Parathyroid adenoma (tissue), 2 donors: ENCODE results near the gene PCBP3.

Experiments used
- H2AFZ ChIP-seq: fragments of 300-600 bp; sonication (generic); one replicate; pipeline ENCODE4 v1.7.0; 2017; ENCODE audit warnings: antibody characterized with exemption, mild to moderate bottlenecking
- H3K27ac ChIP-seq: fragments of 300-600 bp; sonication (generic); one replicate; pipeline ENCODE4 v1.7.0; 2017
- H3K27me3 ChIP-seq: fragments of 300-600 bp; sonication (generic); one replicate; pipeline ENCODE4 v1.7.0; 2017; ENCODE audit warnings: low read length; ENCODE audit not compliant: control insufficient read depth, insufficient read depth
- H3K36me3 ChIP-seq: fragments of 300-600 bp; sonication (generic); one replicate; pipeline ENCODE4 v1.7.0; 2017; ENCODE audit warnings: low read length; ENCODE audit not compliant: control insufficient read depth, insufficient read depth
- H3K4me1 ChIP-seq: fragments of 300-600 bp; sonication (generic); one replicate; pipeline ENCODE4 v1.7.0; 2017; ENCODE audit warnings: control low read depth
- H3K4me2 ChIP-seq: fragments of 300-600 bp; sonication (generic); one replicate; pipeline ENCODE4 v1.7.0; 2017; ENCODE audit warnings: low read length
- H3K4me3 ChIP-seq: fragments of 300-600 bp; sonication (generic); one replicate; pipeline ENCODE4 v1.7.0; 2017; ENCODE audit warnings: low read depth, low read length
- H3K79me2 ChIP-seq: fragments of 300-600 bp; sonication (generic); one replicate; pipeline ENCODE4 v1.7.0; 2017; ENCODE audit warnings: control low read depth
- H3K9ac ChIP-seq: fragments of 300-600 bp; sonication (generic); one replicate; pipeline ENCODE4 v1.7.0; 2017; ENCODE audit warnings: mild to moderate bottlenecking
- H3K9me3 ChIP-seq: fragments of 300-600 bp; sonication (generic); one replicate; pipeline ENCODE4 v1.7.0; 2017; ENCODE audit warnings: low read length; ENCODE audit not compliant: control insufficient read depth
- CTCF ChIP-seq: fragments of 300-600 bp; sonication (generic); IDR thresholded peaks from one replicate; pipeline ENCODE4 v1.7.0; 2017; ENCODE audit warnings: antibody characterized with exemption, mild to moderate bottlenecking
- donor health status: primary hyperparathyroidism.

The PCBP3 gene

GRCh38 chr21:45875416-45875760 lies 231.9 kb downstream of the PCBP3 start:
- H2AFZ ChIP-seq = no peak overlapping the region
- H3K4me3 ChIP-seq = no peak overlapping the region
- no peak overlapping the region for H3K4me2 ChIP-seq
- no peaks in the 10 kb centered on the region for H3K4me1 ChIP-seq
- no peaks in the 10 kb centered on the region for H3K36me3 ChIP-seq
- H3K27ac ChIP-seq = no peak overlapping the region
- no peak for TF ChIP-seq CTCF
- H3K79me2 ChIP-seq = no peaks in the 10 kb centered on the region
- H3K9ac ChIP-seq = no peak overlapping the region
- no peaks in the 10 kb centered on the region for H3K27me3 ChIP-seq
- H3K9me3 ChIP-seq = no peaks in the 10 kb centered on the region

- Histone ChIP-seq H3K9me3 (no peaks in the 10 kb centered on the region), H3K9ac (no peak overlapping the region), H3K4me1 (no peaks in the 10 kb centered on the region), H2AFZ (no peak overlapping the region), H3K36me3 (no peaks in the 10 kb centered on the region), H3K4me2 (no peak overlapping the region), H3K79me2 (no peaks in the 10 kb centered on the region), H3K27ac (no peak overlapping the region), H3K27me3 (no peaks in the 10 kb centered on the region), H3K4me3 (no peak overlapping the region)
- TF ChIP-seq CTCF = no peak
Observed at GRCh38 chr21:45875881-45876280, 232.4 kb downstream of the PCBP3 start.

- Histone ChIP-seq H2AFZ (no peak overlapping the region), H3K27ac (no peak overlapping the region), H3K79me2 (no peaks in the 10 kb centered on the region), H3K9me3 (no peaks in the 10 kb centered on the region), H3K9ac (no peak overlapping the region), H3K36me3 (no peaks in the 10 kb centered on the region), H3K4me2 (no peak overlapping the region), H3K4me1 (no peaks in the 10 kb centered on the region), H3K27me3 (no peaks in the 10 kb centered on the region), H3K4me3 (no peak overlapping the region)
- TF ChIP-seq CTCF = no peak
Observed at GRCh38 chr21:45876381-45877170, 233.1 kb downstream of the PCBP3 start.

GRCh38 chr21:45877171-45877438 lies 233.6 kb downstream of the PCBP3 start:
- Histone ChIP-seq H3K9ac (no peak overlapping the region), H3K4me1 (no peaks in the 10 kb centered on the region), H3K4me3 (no peak overlapping the region), H3K79me2 (no peaks in the 10 kb centered on the region), H3K36me3 (no peaks in the 10 kb centered on the region), H2AFZ (no peak overlapping the region), H3K4me2 (no peak overlapping the region), H3K27ac (no peak overlapping the region), H3K27me3 (no peaks in the 10 kb centered on the region), H3K9me3 (no peaks in the 10 kb centered on the region)
- no peak for TF ChIP-seq CTCF

GRCh38 chr21:45877821-45878469 lies 234.4 kb downstream of the PCBP3 start:
- H3K4me1 ChIP-seq = no peaks in the 10 kb centered on the region
- H3K27ac ChIP-seq = no peak overlapping the region
- H3K4me3 ChIP-seq = no peak overlapping the region
- H3K79me2 ChIP-seq = no peaks in the 10 kb centered on the region
- H3K4me2 ChIP-seq = no peak overlapping the region
- H3K9me3 ChIP-seq = no peaks in the 10 kb centered on the region
- H3K27me3 ChIP-seq = no peaks in the 10 kb centered on the region
- H3K36me3 ChIP-seq = no peaks in the 10 kb centered on the region
- TF ChIP-seq CTCF = no peak
- H3K9ac ChIP-seq = no peak overlapping the region
- H2AFZ ChIP-seq = no peak overlapping the region
